GM19035 (cell line): ENCODE results near the gene IGIP.

Experiments
- ATAC-seq: cut with Tn5 transposase; IDR thresholded peaks from one replicate; pipeline ENCODE4 v1.9.1; 2021; ENCODE audit not compliant: unreplicated experiment

IGIP gene

GRCh38 chr5:140162781-140163180 lies 37.0 kb downstream of the IGIP start:
- ATAC-seq: no peak

- no peak for ATAC-seq
Measured at GRCh38 chr5:140165101-140165922, 39.6 kb downstream of the IGIP start.

GRCh38 chr5:140165923-140166270 lies 40.2 kb downstream of the IGIP start:
- ATAC-seq: no peak

DNA sequence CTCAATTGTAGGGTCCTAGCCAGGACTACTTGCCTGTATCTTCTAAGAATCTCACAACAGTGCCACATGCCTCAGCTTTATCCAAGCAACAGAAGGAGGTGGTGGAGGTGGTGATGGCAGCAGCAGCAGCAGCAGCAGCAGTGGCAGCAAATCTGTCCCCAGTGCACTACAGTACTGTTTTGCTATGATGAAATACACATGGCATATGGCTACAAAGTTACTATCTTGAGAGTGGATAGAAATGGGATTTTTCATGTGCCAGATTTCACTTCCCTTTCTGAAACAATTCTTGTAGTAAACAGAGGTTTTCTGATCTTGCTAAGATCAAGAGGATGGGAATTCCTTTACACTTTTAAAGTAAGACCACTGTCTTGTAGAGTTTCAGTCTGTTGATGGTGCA lies 41.2 kb downstream of the IGIP start:
- no peak for ATAC-seq

- no peak for ATAC-seq
Measured at GRCh38 chr5:140168371-140168770, 42.6 kb downstream of the IGIP start.

GRCh38 chr5:140169410-140169809 lies 43.7 kb downstream of the IGIP start:
- no peak for ATAC-seq

DNA sequence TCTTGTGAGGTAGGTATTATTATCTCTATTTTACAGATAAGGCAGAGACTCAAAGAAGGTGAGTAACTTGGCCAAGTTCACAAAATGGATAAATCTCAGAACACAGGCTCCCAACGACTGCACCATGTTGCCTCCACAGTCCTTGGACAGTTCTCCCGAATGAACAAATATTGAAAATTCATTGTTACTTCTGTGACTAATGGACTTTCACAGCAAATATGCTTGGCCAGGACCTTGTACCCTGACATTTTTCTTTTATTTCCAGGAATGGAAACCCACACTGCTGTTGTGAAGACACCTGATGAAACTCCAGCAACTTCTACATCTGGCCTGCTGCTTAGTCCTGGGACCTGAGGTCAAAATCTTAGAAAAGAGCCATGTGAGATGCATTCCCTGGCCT lies 46.7 kb downstream of the IGIP start:
- ATAC-seq: no peak

DNA sequence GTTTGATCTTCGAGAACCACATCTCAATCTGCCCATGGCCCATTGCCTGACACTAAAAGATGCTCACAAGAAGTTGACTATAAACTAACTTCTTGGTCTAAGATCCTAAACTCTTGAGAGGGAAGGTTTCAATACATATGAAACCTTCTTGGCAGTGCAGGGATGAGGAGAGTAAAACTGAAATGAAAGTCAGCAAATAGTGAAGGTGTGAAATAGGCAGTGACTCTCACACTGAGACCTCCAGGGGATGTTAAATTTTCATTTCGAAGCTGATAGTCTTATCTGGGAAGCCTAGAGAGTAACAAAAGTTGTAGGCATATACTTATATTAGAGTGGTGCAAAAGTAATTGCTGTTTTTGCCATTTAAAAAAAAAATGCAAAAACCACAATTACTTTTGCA lies 48.3 kb downstream of the IGIP start:
- no peak for ATAC-seq

GRCh38 chr5:140174465-140175366 lies 49.0 kb downstream of the IGIP start, which contains the start of gene CYSTM1:
Gene CYSTM1 (plus strand): TSS chr5:140175188. CDS start chr5:140194466, 19,278 bp downstream.
- peak; percentile 97 for ATAC-seq

DNA sequence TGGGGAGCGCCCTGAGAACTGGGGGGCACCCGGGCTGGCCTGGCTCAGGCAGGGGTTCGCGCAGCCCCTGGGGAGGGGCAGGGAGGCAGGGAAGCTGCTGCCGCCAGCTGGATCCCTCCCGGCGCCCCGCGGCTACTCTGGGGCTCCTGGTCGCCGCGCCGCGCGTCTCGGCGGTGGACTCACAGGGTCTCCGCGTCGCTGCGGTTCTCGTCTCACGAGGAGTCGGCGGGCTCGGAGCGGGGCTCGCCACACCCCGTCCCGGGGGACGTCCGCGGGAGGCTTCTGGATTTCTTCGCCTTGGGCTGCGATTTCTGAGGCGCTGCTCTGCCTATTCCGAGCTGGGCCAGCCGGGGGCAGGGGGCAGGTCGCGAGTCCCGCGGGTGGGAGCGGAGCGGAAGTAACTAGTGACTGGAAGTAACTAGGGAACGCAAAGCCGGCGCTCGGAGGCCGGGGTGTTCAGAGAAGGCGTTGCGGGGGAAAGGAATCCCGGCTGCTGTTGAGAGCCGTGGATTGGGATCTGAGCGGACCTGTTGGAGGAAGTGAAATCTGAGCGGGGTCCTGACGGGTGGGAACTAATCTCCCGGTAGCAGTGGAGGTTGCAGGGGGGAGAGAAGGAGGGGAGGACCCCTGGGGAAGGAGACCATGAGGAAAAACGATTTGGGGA lies 49.8 kb downstream of the IGIP start:
- ATAC-seq: peak; percentile 48

DNA sequence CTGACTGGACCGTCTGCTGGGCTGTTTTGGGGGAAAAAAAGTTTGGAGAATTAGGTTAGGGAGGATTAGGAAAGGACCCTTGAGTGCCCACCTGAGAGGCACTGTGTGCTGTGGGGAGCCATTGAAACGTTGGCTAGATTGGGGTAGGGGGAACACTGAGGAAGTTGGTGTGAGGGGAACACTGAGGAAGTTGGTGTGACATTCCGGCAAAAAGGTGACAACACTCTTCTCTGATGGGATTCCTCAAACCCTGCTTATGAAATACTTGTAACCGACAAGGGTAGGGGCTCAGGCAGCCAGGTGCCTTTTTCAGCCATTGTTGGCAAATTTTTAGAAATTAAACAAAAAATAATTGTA lies 50.3 kb downstream of the IGIP start:
- no peak for ATAC-seq

DNA sequence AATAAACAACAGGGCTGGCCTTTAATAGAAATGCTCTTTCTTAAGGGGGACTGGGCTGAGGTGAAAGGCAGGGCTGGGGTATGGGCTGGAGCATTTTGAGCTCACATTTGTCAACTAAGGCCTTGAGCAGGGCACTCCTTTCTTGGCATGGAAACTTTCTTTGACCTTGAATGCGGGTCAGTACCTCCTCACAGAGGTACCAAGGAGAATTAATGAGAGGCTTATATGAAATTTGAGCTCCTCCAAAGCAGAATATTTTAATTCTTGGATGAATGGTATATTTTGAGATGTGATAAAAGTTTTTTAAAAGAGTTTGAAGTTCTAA lies 52.3 kb downstream of the IGIP start:
- no peak for ATAC-seq

DNA sequence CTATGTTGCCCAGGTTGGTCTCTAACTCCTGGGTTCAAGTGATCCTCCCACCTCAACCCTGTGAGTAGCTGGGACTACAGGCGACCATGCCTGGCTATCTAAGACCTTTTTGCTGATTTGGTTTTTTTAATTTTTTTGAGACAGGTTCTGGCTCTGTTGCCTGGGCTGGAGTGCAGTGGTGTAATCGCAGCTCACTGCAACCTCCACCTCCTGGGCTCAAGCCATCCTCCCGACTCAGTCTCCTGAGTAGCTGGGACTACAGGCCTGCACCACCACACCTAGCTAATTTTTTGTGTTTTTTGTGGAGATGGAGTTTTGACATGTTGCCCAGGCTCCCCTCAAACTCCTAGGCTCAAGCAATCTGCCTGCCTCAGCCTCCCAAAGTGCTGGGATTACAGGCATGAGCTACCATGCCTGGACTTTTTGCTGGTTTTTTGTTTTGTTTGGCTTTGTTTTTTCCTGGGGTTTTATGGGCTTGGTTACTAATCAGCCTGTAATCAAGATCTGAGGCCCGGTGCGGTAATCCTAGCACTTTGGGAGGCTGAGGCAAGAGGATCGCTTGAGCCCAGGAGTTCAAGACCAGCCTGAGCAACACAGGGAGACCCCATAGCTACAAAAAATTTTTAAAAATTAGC lies 52.9 kb downstream of the IGIP start:
- no peak for ATAC-seq
